Activated B cell treated with CpG ODN at 0.5 μM for 24 hours (primary cell): ENCODE measurements around the gene ZNF804B. TPM values are rescaled to one million over a fixed set of nuclear protein-coding genes. Genes with fewer than 3 reads are reported as not detected.

Experiments used
- ATAC-seq: fragments of 200-7000 bp; cut with Tn5 transposase; one replicate; pipeline ENCODE4 v1.10.0; 2021; ENCODE audit warnings: low read depth, mild to moderate bottlenecking, moderate library complexity
- CTCF ChIA-PET: fragments of 350-600 bp; sonication (Branson Sonifier 250); formaldehyde crosslinking; loops from one replicate; lab custom pipeline; 2021; ENCODE audit warnings: antibody characterized with exemption; lab: Charles Lee
- POLR2A ChIA-PET: fragments of 350-600 bp; sonication (Branson Sonifier 250); formaldehyde crosslinking; loops from one replicate; lab custom pipeline; 2021; ENCODE audit warnings: antibody characterized with exemption; lab: Charles Lee
- DNase-seq: peaks from one replicate; pipeline ENCODE4 v3.0.0; 2022
- H3K27ac Mint-ChIP-seq: one replicate; pipeline ENCODE4 v1.8.0; 2020; ENCODE audit warnings: mixed read lengths
- H3K27me3 Mint-ChIP-seq: one replicate; pipeline ENCODE4 v1.8.0; 2021; ENCODE audit warnings: mixed read lengths
- H3K36me3 Mint-ChIP-seq: one replicate; pipeline ENCODE4 v1.8.0; 2021; ENCODE audit warnings: low read depth, mixed read lengths
- H3K4me1 Mint-ChIP-seq: one replicate; pipeline ENCODE4 v1.8.0; 2021; ENCODE audit warnings: mixed read lengths
- H3K4me3 Mint-ChIP-seq: one replicate; pipeline ENCODE4 v1.8.0; 2020; ENCODE audit warnings: mild to moderate bottlenecking, mixed read lengths
- H3K9me3 Mint-ChIP-seq: one replicate; pipeline ENCODE4 v1.8.0; 2020; ENCODE audit warnings: mixed read lengths
- intact Hi-C: fragments of 100-400 bp; cut with micrococcal nuclease; formaldehyde crosslinking; loops from one replicate; pipeline ENCODE4 v1.15.1; 2024
- total RNA-seq: library from RNA; stranded (reverse); gene quantifications from 2 replicates; pipeline ENCODE4 v1.2.3, GENCODE V29; 2022
- TF ChIP-seq, protein P1 (sequence below): fragments of 200-600 bp; IDR thresholded peaks from one replicate; pipeline ENCODE4 v1.8.0; 2022; ENCODE audit warnings: antibody characterized with exemption, mild to moderate bottlenecking

ZNF804B gene
- total RNA-seq, 1 donor from 2014 or later = not detected

- no peaks in the 10 kb centered on the region for H3K4me1 Mint-ChIP-seq
- ATAC-seq (no peak), DNase-seq (no peak)
- no peaks in the 10 kb centered on the region for H3K36me3 Mint-ChIP-seq
- H3K27ac Mint-ChIP-seq = no peak overlapping the region
- intact Hi-C loops = no loop called here
- CTCF ChIA-PET = no interaction called here
- TF ChIP-seq, protein P1, sequence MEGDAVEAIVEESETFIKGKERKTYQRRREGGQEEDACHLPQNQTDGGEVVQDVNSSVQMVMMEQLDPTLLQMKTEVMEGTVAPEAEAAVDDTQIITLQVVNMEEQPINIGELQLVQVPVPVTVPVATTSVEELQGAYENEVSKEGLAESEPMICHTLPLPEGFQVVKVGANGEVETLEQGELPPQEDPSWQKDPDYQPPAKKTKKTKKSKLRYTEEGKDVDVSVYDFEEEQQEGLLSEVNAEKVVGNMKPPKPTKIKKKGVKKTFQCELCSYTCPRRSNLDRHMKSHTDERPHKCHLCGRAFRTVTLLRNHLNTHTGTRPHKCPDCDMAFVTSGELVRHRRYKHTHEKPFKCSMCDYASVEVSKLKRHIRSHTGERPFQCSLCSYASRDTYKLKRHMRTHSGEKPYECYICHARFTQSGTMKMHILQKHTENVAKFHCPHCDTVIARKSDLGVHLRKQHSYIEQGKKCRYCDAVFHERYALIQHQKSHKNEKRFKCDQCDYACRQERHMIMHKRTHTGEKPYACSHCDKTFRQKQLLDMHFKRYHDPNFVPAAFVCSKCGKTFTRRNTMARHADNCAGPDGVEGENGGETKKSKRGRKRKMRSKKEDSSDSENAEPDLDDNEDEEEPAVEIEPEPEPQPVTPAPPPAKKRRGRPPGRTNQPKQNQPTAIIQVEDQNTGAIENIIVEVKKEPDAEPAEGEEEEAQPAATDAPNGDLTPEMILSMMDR = no peak
- no peaks in the 10 kb centered on the region for H3K9me3 Mint-ChIP-seq
- H3K4me3 Mint-ChIP-seq = no peak overlapping the region
- H3K27me3 Mint-ChIP-seq = no peaks in the 10 kb centered on the region
- POLR2A ChIA-PET = no interaction called here
Observed at GRCh38 chr7:88919478-88920131, 160.1 kb downstream of the ZNF804B start.

GRCh38 chr7:88922944-88923343 is 163.4 kb downstream of the ZNF804B start:
- H3K4me1 Mint-ChIP-seq = no peaks in the 10 kb centered on the region
- TF ChIP-seq, protein P1 = no peak
- ChIA-PET CTCF (no interaction called here), POLR2A (no interaction called here)
- no peak for DNase-seq
- no peak overlapping the region for H3K27ac Mint-ChIP-seq
- no peak for ATAC-seq
- H3K36me3 Mint-ChIP-seq = no peaks in the 10 kb centered on the region
- intact Hi-C loops = no loop called here
- H3K27me3 Mint-ChIP-seq = no peaks in the 10 kb centered on the region
- H3K4me3 Mint-ChIP-seq = no peak overlapping the region
- H3K9me3 Mint-ChIP-seq = no peaks in the 10 kb centered on the region

- no peak for DNase-seq
- no peak overlapping the region for H3K27ac Mint-ChIP-seq
- H3K36me3 Mint-ChIP-seq = no peaks in the 10 kb centered on the region
- ATAC-seq = no peak
- no peaks in the 10 kb centered on the region for H3K9me3 Mint-ChIP-seq
- ChIA-PET CTCF (no interaction called here), POLR2A (no interaction called here)
- intact Hi-C loops = no loop called here
- no peak overlapping the region for H3K4me3 Mint-ChIP-seq
- TF ChIP-seq, protein P1 = no peak
- no peaks in the 10 kb centered on the region for H3K27me3 Mint-ChIP-seq
- H3K4me1 Mint-ChIP-seq = no peaks in the 10 kb centered on the region
Observed at GRCh38 chr7:88928276-88928675, 168.8 kb downstream of the ZNF804B start.

DNA sequence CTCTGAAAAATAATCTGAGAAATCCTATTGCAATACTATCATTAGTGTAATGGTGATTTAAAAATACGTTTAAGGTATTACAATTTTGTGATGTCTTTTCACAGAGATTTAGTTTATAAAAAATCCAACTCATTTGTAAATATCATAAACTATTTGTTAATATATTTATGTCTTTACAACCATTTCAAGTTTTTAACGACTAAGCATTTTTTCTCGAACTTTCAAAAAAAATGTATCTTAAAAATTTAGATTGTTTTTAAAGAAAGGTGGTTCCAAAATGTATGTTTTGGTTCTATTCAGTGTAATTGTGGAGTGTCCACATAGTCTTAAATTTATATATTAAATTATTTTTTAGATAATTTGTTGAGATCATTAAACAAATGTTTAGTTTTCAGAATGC is 170.2 kb downstream of the ZNF804B start:
- no peaks in the 10 kb centered on the region for H3K4me1 Mint-ChIP-seq
- TF ChIP-seq, protein P1 = no peak
- intact Hi-C loops = no loop called here
- H3K36me3 Mint-ChIP-seq = no peaks in the 10 kb centered on the region
- H3K9me3 Mint-ChIP-seq = peaks cover 7% of the 10 kb centered on the region
- H3K27ac Mint-ChIP-seq = no peak overlapping the region
- H3K27me3 Mint-ChIP-seq = no peaks in the 10 kb centered on the region
- ChIA-PET POLR2A (no interaction called here), CTCF (no interaction called here)
- ATAC-seq = no peak
- no peak overlapping the region for H3K4me3 Mint-ChIP-seq
- DNase-seq = no peak

DNA sequence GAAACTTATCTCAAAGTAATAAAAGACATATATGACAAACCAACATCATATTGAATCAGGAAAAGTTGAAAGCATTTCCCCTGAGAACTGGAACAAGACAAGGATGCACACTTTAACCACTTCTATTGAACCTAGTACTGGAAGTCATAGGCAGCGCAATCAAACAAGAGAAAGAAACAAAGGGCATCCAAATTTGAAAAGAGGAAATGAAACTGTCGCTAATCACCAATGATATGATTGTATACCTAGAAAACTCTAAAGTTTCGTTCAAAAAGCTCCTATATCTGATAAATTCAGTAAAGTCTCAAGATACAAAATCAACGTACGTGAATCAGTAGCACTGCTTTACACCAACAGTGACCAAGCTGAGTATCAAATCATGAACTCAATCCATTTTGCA is 173.8 kb downstream of the ZNF804B start:
- Mint-ChIP-seq H3K36me3 (no peaks in the 10 kb centered on the region), H3K27me3 (no peaks in the 10 kb centered on the region), H3K27ac (no peak overlapping the region), H3K4me1 (no peaks in the 10 kb centered on the region), H3K9me3 (peaks cover 9% of the 10 kb centered on the region), H3K4me3 (no peak overlapping the region)
- no peak for ATAC-seq
- ChIA-PET POLR2A (no interaction called here), CTCF (no interaction called here)
- TF ChIP-seq, protein P1 = no peak
- intact Hi-C loops = no loop called here
- no peak for DNase-seq
